ENCODE measurements around the gene SORCS1.

DNA sequence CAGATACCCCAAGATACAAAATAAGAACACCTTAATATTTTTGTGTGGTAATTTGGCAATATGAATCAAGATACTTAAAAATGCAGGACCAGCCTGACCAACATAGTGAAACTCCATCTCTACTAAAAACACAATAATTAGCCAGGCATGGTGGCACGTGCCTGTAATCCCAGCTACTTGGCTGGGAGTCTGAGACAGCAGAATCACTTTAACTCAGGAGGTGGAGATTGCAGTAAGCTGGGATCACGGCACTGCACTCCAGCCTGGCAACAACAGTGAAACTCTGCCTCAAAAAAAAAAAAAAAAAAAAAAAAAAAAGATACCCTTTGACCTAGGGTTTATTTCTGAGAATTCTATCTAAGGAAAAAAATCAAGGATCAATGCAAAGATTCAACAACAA lies 450.7 kb downstream of the SORCS1 start:
- TF ChIP-seq EZH2 (IDR thresholded peaks at IDR 0.05) = no peak
- no peak for TF ChIP-seq CTCF (IDR thresholded peaks at IDR 0.05 in 2 of 3, conservative IDR thresholded peaks at IDR 0.05 in 1 of 3; ENCODE audit: borderline replicate concordance in 1 of 3, insufficient read depth in 1 of 3, low read depth in 2 of 3, low read length in 2 of 3)
- TF ChIP-seq ELF1 (IDR thresholded peaks at IDR 0.05; ENCODE audit: borderline replicate concordance, low read depth) = no peak
- no peak for TF ChIP-seq POLR2A (IDR thresholded peaks at IDR 0.05; ENCODE audit: borderline replicate concordance, extremely low read depth, insufficient read depth, insufficient read length)
- no peak for TF ChIP-seq POLR2AphosphoS5 (IDR thresholded peaks at IDR 0.05; ENCODE audit: low read depth, low read length)
- TF ChIP-seq RAD21 (IDR thresholded peaks at IDR 0.05; ENCODE audit: low read depth) = no peak
- no peak for TF ChIP-seq MAX (IDR thresholded peaks at IDR 0.05)
- TF ChIP-seq, protein P1, sequence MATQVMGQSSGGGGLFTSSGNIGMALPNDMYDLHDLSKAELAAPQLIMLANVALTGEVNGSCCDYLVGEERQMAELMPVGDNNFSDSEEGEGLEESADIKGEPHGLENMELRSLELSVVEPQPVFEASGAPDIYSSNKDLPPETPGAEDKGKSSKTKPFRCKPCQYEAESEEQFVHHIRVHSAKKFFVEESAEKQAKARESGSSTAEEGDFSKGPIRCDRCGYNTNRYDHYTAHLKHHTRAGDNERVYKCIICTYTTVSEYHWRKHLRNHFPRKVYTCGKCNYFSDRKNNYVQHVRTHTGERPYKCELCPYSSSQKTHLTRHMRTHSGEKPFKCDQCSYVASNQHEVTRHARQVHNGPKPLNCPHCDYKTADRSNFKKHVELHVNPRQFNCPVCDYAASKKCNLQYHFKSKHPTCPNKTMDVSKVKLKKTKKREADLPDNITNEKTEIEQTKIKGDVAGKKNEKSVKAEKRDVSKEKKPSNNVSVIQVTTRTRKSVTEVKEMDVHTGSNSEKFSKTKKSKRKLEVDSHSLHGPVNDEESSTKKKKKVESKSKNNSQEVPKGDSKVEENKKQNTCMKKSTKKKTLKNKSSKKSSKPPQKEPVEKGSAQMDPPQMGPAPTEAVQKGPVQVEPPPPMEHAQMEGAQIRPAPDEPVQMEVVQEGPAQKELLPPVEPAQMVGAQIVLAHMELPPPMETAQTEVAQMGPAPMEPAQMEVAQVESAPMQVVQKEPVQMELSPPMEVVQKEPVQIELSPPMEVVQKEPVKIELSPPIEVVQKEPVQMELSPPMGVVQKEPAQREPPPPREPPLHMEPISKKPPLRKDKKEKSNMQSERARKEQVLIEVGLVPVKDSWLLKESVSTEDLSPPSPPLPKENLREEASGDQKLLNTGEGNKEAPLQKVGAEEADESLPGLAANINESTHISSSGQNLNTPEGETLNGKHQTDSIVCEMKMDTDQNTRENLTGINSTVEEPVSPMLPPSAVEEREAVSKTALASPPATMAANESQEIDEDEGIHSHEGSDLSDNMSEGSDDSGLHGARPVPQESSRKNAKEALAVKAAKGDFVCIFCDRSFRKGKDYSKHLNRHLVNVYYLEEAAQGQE (IDR thresholded peaks at IDR 0.05; ENCODE audit: low read depth) = no peak
- no peak for TF ChIP-seq TCF7L2 (IDR thresholded peaks at IDR 0.05; ENCODE audit: borderline replicate concordance, extremely low read depth, insufficient read depth, insufficient read length)

Measured in HCT116 (cell line).